Immature natural killer cell (primary cell): ENCODE results near the gene PAX4. TPM values are rescaled to one million over a fixed set of nuclear protein-coding genes. Genes with fewer than 3 reads are reported as not detected.

Experiments
- DNase-seq, 3 donors: peaks; one replicate each; pipeline ENCODE4 v3.0.0; 2022; ENCODE audit warnings: mixed read lengths in 1 of 3
- H3K27ac Mint-ChIP-seq, 6 donors: one replicate each; pipeline ENCODE4 v1.8.0; 2020; ENCODE audit warnings: mixed read lengths in 6 of 6, mild to moderate bottlenecking in 5 of 6, inconsistent platforms in 4 of 6, moderate library complexity in 3 of 6
- H3K27me3 Mint-ChIP-seq, 3 donors: one replicate each; pipeline ENCODE4 v1.8.0; 2020 to 2021; ENCODE audit warnings: low read depth in 3 of 3, mild to moderate bottlenecking in 3 of 3, mixed read lengths in 3 of 3, moderate library complexity in 3 of 3, inconsistent platforms in 1 of 3
- H3K36me3 Mint-ChIP-seq, 3 donors: one replicate each; pipeline ENCODE4 v1.8.0; 2020; ENCODE audit warnings: mixed read lengths in 3 of 3, inconsistent platforms in 2 of 3, mild to moderate bottlenecking in 2 of 3
- H3K4me1 Mint-ChIP-seq, 2 donors: one replicate each; pipeline ENCODE4 v1.8.0; 2020; ENCODE audit warnings: inconsistent platforms in 2 of 2, mild to moderate bottlenecking in 2 of 2, mixed read lengths in 2 of 2, moderate library complexity in 1 of 2
- H3K4me3 Mint-ChIP-seq, 5 donors: one replicate each; pipeline ENCODE4 v1.8.0; 2020; ENCODE audit warnings: mild to moderate bottlenecking in 5 of 5, mixed read lengths in 5 of 5, inconsistent platforms in 3 of 5, moderate library complexity in 3 of 5
- H3K9me3 Mint-ChIP-seq, 6 donors: one replicate each; pipeline ENCODE4 v1.8.0; 2020; ENCODE audit warnings: mild to moderate bottlenecking in 6 of 6, mixed read lengths in 6 of 6, inconsistent platforms in 4 of 6, moderate library complexity in 3 of 6
- polyA plus RNA-seq, 3 donors: library from polyadenylated mRNA; unstranded; fragments of 300-500 nt; fragmentation: Illumina TruSeq; gene quantifications; one replicate each; pipeline ENCODE4 v1.2.3, GENCODE V29; 2021

The PAX4 gene
- polyA plus RNA-seq, 3 donors from 2014 or later: not detected

DNA sequence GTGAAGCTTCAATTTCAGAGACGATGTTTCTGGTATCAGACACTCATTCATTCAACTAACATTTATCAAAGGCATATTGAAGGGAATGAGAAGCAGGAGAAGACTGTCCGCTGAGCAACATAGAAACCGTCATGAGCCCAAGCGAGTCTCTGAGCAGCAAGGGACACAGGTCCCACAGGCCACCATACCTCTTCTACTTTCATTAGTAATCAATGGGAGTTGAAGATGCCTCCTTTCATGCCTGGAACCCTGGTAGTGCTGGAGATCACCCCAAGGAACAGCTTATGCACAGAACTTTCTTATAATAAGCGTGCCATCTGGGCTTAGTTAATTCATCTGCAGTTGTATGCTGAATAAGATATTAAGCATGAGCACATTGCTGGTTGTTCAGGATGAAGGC is 1.2 kb downstream of the PAX4 start:
- Mint-ChIP-seq H3K4me3 (no peak overlapping the region), H3K27ac (no peak overlapping the region), H3K27me3 (peaks cover 6 to 13% (median 7%) of the 10 kb centered on the region in 3 donors), H3K36me3 (no peaks in the 10 kb centered on the region), H3K4me1 (no peaks in the 10 kb centered on the region), H3K9me3 (no peaks in the 10 kb centered on the region)
- no peak for DNase-seq

DNA sequence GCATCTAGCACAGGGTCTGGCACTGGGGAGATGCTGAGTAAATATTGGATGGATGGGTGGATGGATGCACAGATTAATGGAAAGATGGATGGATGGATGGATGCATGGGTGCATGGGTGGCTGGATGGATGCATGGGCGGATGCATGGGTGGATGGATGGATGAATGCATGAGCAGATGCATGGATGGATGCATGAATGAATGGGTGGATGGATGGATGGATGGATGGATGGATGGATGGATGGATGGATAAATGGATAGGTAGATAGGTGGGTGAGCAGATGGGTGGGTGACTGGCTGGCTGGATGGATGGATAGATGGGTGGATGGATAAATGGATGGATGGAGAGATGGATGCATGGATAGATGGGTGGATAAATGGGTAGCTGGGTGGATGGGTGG is 5.7 kb downstream of the PAX4 start:
- Mint-ChIP-seq H3K9me3 (no peaks in the 10 kb centered on the region), H3K27me3 (peaks cover 2 to 4% (median 3%) of the 10 kb centered on the region in 3 donors), H3K4me3 (no peak overlapping the region), H3K36me3 (no peaks in the 10 kb centered on the region), H3K27ac (no peak overlapping the region), H3K4me1 (no peaks in the 10 kb centered on the region)
- DNase-seq: no peak

DNA sequence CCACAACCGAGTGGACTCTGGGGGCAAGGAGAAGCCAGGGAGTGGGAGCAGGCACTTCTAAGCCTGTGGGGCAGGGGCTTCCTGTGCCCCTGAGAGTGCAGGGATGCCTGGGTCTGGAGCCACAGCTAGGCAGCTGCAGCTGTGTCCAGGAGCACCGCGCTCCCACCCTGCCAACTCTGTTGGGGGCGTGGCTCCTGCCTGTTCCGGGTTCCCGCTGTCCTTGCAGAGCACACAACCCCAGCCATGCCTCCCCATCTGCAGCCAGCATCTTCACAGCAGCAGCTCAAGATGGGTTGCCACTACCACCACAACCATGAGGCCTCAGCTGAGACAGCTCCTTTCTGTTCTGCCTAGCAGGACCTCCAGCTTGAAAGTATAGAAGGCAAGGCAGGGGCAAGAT is 8.6 kb downstream of the PAX4 start:
- H3K4me3 Mint-ChIP-seq: no peak overlapping the region
- no peaks in the 10 kb centered on the region for H3K36me3 Mint-ChIP-seq
- no peaks in the 10 kb centered on the region for H3K9me3 Mint-ChIP-seq
- no peak for DNase-seq
- H3K27ac Mint-ChIP-seq: no peak overlapping the region
- H3K27me3 Mint-ChIP-seq: peaks cover 0 to 1% (median 0%) of the 10 kb centered on the region in 3 donors
- H3K4me1 Mint-ChIP-seq: no peaks in the 10 kb centered on the region

DNA sequence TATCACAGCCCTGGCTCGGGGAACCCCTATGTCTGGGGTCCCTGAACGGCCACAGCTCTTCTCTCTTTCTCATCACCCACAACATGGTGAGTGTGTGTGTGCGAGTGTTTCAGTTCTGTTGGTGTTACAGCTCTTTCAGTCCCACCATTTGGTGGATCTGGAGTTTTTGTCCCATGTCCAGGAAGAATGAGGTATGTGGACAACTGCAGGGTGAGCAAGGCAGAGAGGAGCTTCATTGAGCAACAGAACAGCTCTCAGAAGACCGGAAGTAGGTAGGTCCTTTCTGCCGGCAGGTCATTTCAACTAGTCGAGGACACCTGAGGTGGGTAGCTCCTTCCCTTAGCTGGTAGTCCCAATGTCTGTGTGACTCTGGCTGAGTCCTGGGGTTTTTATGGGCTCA is 9.5 kb downstream of the PAX4 start:
- no peak overlapping the region for H3K4me3 Mint-ChIP-seq
- H3K36me3 Mint-ChIP-seq: peaks cover 0 to 4% (median 0%) of the 10 kb centered on the region in 3 donors
- no peaks in the 10 kb centered on the region for H3K4me1 Mint-ChIP-seq
- H3K9me3 Mint-ChIP-seq: no peaks in the 10 kb centered on the region
- no peak overlapping the region for H3K27ac Mint-ChIP-seq
- H3K27me3 Mint-ChIP-seq: peaks cover 0 to under 1% (median 0%) of the 10 kb centered on the region in 3 donors
- DNase-seq: no peak

- Mint-ChIP-seq H3K27ac (no peak overlapping the region), H3K36me3 (peaks cover 0 to 10% (median 10%) of the 10 kb centered on the region in 3 donors), H3K4me1 (no peaks in the 10 kb centered on the region), H3K27me3 (peaks cover under 1 to 5% (median 2%) of the 10 kb centered on the region in 3 donors), H3K9me3 (no peaks in the 10 kb centered on the region), H3K4me3 (no peak overlapping the region)
- no peak for DNase-seq
These were observed 17.1 kb downstream of the PAX4 start for GRCh38 chr7:127600885-127601284.

- Mint-ChIP-seq H3K36me3 (peaks cover 0 to 10% (median 7%) of the 10 kb centered on the region in 3 donors), H3K4me1 (no peaks in the 10 kb centered on the region), H3K4me3 (no peak overlapping the region), H3K27ac (no peak overlapping the region), H3K9me3 (no peaks in the 10 kb centered on the region), H3K27me3 (peaks cover 2 to 6% (median 5%) of the 10 kb centered on the region in 3 donors)
- no peak for DNase-seq
These were observed 19.6 kb downstream of the PAX4 start for GRCh38 chr7:127598318-127598717.

- DNase-seq: no peak
- peaks cover 8 to 11% (median 10%) of the 10 kb centered on the region in 3 donors for H3K36me3 Mint-ChIP-seq
- H3K27me3 Mint-ChIP-seq: peaks cover 4 to 6% (median 5%) of the 10 kb centered on the region in 3 donors
- H3K4me3 Mint-ChIP-seq: no peak overlapping the region
- H3K9me3 Mint-ChIP-seq: no peaks in the 10 kb centered on the region
- H3K27ac Mint-ChIP-seq: no peak overlapping the region
- peaks cover 0 to 3% of the 10 kb centered on the region in 2 donors for H3K4me1 Mint-ChIP-seq
These were observed 22.2 kb downstream of the PAX4 start for GRCh38 chr7:127595737-127596136.

GRCh38 chr7:127594490-127594889 is 23.5 kb downstream of the PAX4 start:
- H3K4me1 Mint-ChIP-seq: peaks cover 7 to 8% of the 10 kb centered on the region in 2 donors
- H3K36me3 Mint-ChIP-seq: peaks cover 8 to 17% (median 10%) of the 10 kb centered on the region in 3 donors
- no peaks in the 10 kb centered on the region for H3K9me3 Mint-ChIP-seq
- DNase-seq: no peak
- peaks cover 2 to 6% (median 5%) of the 10 kb centered on the region in 3 donors for H3K27me3 Mint-ChIP-seq
- H3K27ac Mint-ChIP-seq: peak overlapping the region in 1 of 6 donors; percentile 66
- H3K4me3 Mint-ChIP-seq: no peak overlapping the region

DNA sequence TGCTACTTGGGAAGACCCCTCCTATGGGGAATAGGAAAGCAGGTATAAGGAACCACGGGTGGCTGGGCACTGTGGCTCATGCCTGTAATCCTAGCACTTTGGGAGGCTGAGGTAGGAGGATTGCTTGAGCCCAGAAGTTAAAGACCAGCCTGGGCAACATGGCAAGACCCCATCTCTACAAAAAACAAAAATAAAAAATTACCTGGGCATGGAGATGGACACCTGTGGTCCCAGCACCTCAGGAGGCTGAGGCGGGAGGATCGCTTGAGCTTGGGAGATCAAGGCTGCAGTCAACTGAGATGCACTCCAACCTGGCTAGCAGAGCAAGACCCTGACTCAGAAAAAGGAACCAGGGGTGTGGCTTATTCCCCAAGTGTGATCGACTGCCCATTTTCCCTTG is 25.4 kb downstream of the PAX4 start:
- Mint-ChIP-seq H3K4me3 (no peak overlapping the region), H3K27me3 (peaks cover 2 to 7% (median 5%) of the 10 kb centered on the region in 3 donors), H3K27ac (no peak overlapping the region), H3K4me1 (peaks cover 16 to 19% of the 10 kb centered on the region in 2 donors), H3K9me3 (no peaks in the 10 kb centered on the region), H3K36me3 (peaks cover 8 to 17% (median 10%) of the 10 kb centered on the region in 3 donors)
- DNase-seq: no peak

- H3K36me3 Mint-ChIP-seq: peaks cover 4 to 17% (median 10%) of the 10 kb centered on the region in 3 donors
- peaks cover 2 to 7% (median 5%) of the 10 kb centered on the region in 3 donors for H3K27me3 Mint-ChIP-seq
- no peaks in the 10 kb centered on the region for H3K9me3 Mint-ChIP-seq
- peaks cover 23 to 25% of the 10 kb centered on the region in 2 donors for H3K4me1 Mint-ChIP-seq
- no peak overlapping the region for H3K4me3 Mint-ChIP-seq
- no peak for DNase-seq
- no peak overlapping the region for H3K27ac Mint-ChIP-seq
These were observed 26.4 kb downstream of the PAX4 start for GRCh38 chr7:127591591-127591990.

DNA sequence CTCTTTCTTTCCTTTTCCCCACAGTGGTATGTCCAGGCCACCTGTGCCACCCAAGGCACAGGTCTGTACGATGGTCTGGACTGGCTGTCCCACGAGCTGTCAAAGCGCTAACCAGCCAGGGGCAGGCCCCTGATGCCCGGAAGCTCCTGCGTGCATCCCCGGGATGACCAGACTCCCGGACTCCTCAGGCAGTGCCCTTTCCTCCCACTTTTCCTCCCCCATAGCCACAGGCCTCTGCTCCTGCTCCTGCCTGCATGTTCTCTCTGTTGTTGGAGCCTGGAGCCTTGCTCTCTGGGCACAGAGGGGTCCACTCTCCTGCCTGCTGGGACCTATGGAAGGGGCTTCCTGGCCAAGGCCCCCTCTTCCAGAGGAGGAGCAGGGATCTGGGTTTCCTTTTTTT is 26.8 kb downstream of the PAX4 start:
- Mint-ChIP-seq H3K4me3 (peak overlapping the region in 1 of 5 donors; percentile 57), H3K36me3 (peaks cover 4 to 17% (median 10%) of the 10 kb centered on the region in 3 donors), H3K9me3 (no peaks in the 10 kb centered on the region), H3K27me3 (peaks cover 2 to 7% (median 5%) of the 10 kb centered on the region in 3 donors), H3K4me1 (peaks cover 27 to 29% of the 10 kb centered on the region in 2 donors), H3K27ac (no peak overlapping the region)
- no peak for DNase-seq

- Mint-ChIP-seq H3K4me1 (peaks cover 38 to 39% of the 10 kb centered on the region in 2 donors), H3K27me3 (peaks cover 2 to 5% (median 4%) of the 10 kb centered on the region in 3 donors), H3K4me3 (peak overlapping the region; percentile 95 to 99 (median 96)), H3K27ac (peak overlapping the region; percentile 75 to 95 (median 87)), H3K36me3 (peaks cover 4 to 17% (median 10%) of the 10 kb centered on the region in 3 donors), H3K9me3 (no peaks in the 10 kb centered on the region)
- no peak for DNase-seq
These were observed 28.0 kb downstream of the PAX4 start for GRCh38 chr7:127589896-127590295.

DNA sequence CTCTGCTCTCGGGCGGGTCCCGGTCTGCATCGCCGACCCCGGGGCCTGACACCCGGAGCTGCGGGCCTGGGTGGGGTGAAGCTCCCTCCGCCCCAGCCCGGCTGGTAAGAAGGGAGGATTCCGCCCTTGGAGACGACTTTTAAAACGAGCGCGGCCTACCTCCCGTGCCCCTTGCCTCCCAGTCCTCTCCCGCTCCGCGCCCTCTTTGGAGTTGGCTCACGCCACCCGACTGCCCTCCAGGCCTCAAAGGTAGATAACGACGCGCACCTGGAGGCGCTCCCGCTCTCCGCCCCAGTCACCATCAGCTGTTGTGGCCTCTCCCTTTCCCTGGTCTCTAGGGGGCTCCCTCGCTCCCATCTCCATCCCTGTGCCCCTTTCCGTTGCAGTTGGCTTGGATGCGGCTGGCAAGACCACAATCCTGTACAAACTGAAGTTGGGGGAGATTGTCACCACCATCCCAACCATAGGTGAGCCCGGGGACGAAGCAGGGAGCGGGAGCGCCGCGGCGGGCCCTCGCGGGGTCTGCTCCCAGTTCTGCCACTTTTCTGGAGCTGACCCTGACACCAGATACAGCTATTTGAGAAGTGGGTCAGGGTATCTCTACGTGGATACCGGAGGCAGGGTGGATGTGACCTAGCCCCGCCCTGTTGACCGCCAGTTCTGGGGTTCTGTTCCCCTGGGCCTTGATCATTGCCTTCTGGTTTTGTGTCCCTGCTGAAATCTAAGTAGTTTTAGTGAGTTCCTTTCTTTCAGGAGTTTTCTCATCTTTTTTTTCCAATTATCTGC is 29.1 kb downstream of the PAX4 start:
- H3K27me3 Mint-ChIP-seq: peaks cover 0 to 5% (median 2%) of the 10 kb centered on the region in 3 donors
- H3K4me1 Mint-ChIP-seq: peaks cover 48 to 49% of the 10 kb centered on the region in 2 donors
- H3K27ac Mint-ChIP-seq: peak overlapping the region; percentile 82 to 97 (median 94)
- H3K4me3 Mint-ChIP-seq: peak overlapping the region; percentile 95 to 99 (median 96)
- peak in 1 of 3 donors; percentile 28 for DNase-seq
- H3K9me3 Mint-ChIP-seq: no peaks in the 10 kb centered on the region
- H3K36me3 Mint-ChIP-seq: peaks cover 4 to 17% (median 10%) of the 10 kb centered on the region in 3 donors

GRCh38 chr7:127588019-127588696 is 29.8 kb downstream of the PAX4 start, which contains the start of gene ARF5:
Gene ARF5 (plus strand): TSS chr7:127588411. CDS start chr7:127588499, 88 bp downstream.
- Mint-ChIP-seq H3K27me3 (peaks cover 0 to 5% (median 1%) of the 10 kb centered on the region in 3 donors), H3K36me3 (peaks cover 5 to 18% (median 10%) of the 10 kb centered on the region in 3 donors), H3K4me3 (peak within 1 kb of the TSS; percentile 95 to 99 (median 96)), H3K4me1 (peaks cover 55 to 56% of the 10 kb centered on the region in 2 donors), H3K27ac (peak within 1 kb of the TSS; percentile 82 to 97 (median 94)), H3K9me3 (no peaks in the 10 kb centered on the region)
- peak; percentile 81 to 88 (median 86) for DNase-seq
